CD4-positive, alpha-beta T cell (primary cell): Measurements from ENCODE around the gene DDX24. TPM values are rescaled to one million over a fixed set of nuclear protein-coding genes. Genes with fewer than 3 reads are reported as not detected.
A peak's percentile ranks its signal among the peaks of the same experiment; 100 is the strongest.

ENCODE experiments used
- ATAC-seq: fragments of 200-7000 bp; cut with Tn5 transposase; one replicate; pipeline ENCODE4 v1.10.0; 2022; ENCODE audit warnings: mild to moderate bottlenecking; ENCODE audit not compliant: poor library complexity
- CTCF ChIA-PET: fragments of 350-600 bp; sonication (Branson Sonifier 250); formaldehyde crosslinking; loops from one replicate; lab custom pipeline; 2021; ENCODE audit warnings: antibody characterized with exemption, inconsistent platforms; lab: Charles Lee
- POLR2A ChIA-PET: fragments of 350-600 bp; sonication (Branson Sonifier 250); formaldehyde crosslinking; loops from one replicate; lab custom pipeline; 2021; ENCODE audit warnings: antibody characterized with exemption, inconsistent platforms; lab: Charles Lee
- DNase-seq, 14 experiments: peaks; one replicate each; pipeline ENCODE4 v3.0.0-alpha.2; 2013 to 2020; ENCODE audit warnings: mixed read lengths in 2 of 14
- H3K27ac ChIP-seq, 2 donors: one replicate each; pipeline versions ENCODE4 v1.5.1 to v1.7.0; 2013; ENCODE audit warnings: low read length in 2 of 2, low read depth in 1 of 2, mild to moderate bottlenecking in 1 of 2
- H3K27me3 ChIP-seq, 2 experiments: 1 replicate in 1 of 2; 2 replicates in 1 of 2; pipeline versions ENCODE4 v1.6.1 to v1.7.0; 2013; ENCODE audit warnings: low read length in 2 of 2, control low read depth in 1 of 2, mild to moderate bottlenecking in 1 of 2, moderate library complexity in 1 of 2; ENCODE audit not compliant: insufficient read depth in 2 of 2, control insufficient read depth in 1 of 2
- H3K36me3 ChIP-seq: one replicate; pipeline ENCODE4 v1.6.1; 2013; ENCODE audit warnings: low read length, control low read depth; ENCODE audit not compliant: insufficient read depth
- H3K4me1 ChIP-seq: one replicate; pipeline ENCODE4 v1.6.1; 2013; ENCODE audit warnings: low read length, control low read depth; ENCODE audit not compliant: insufficient read depth
- H3K4me3 ChIP-seq: one replicate; pipeline ENCODE4 v1.5.1; 2013; ENCODE audit warnings: mild to moderate bottlenecking, low read length, moderate library complexity
- H3K9me3 ChIP-seq, 2 experiments: 1 replicate in 1 of 2; 2 replicates in 1 of 2; pipeline versions ENCODE4 v1.6.1 to v1.7.0; 2013; ENCODE audit warnings: low read length in 2 of 2, mild to moderate bottlenecking in 2 of 2, control low read depth in 1 of 2, moderate library complexity in 1 of 2; ENCODE audit not compliant: control insufficient read depth in 1 of 2, insufficient read depth in 1 of 2
- H3K27ac Mint-ChIP-seq: one replicate; pipeline ENCODE4 v1.8.0; 2020; ENCODE audit warnings: mixed read lengths
- H3K27me3 Mint-ChIP-seq: one replicate; pipeline ENCODE4 v1.8.0; 2021; ENCODE audit warnings: mixed read lengths
- H3K36me3 Mint-ChIP-seq: one replicate; pipeline ENCODE4 v1.8.0; 2021; ENCODE audit warnings: low read depth, mixed read lengths
- H3K4me1 Mint-ChIP-seq: one replicate; pipeline ENCODE4 v1.8.0; 2021; ENCODE audit warnings: low read depth, mixed read lengths
- H3K4me3 Mint-ChIP-seq: one replicate; pipeline ENCODE4 v1.8.0; 2020; ENCODE audit warnings: mild to moderate bottlenecking, mixed read lengths
- H3K9me3 Mint-ChIP-seq: one replicate; pipeline ENCODE4 v1.8.0; 2020; ENCODE audit warnings: mixed read lengths
- intact Hi-C, 2 experiments: fragments of 100-400 bp; cut with DNase I in 1 of 2; cut with micrococcal nuclease in 1 of 2; formaldehyde crosslinking; loops; one replicate each; pipeline versions ENCODE4 v1.15.1 to v1.9.0; 2023 to 2025; cut with DNase I, micrococcal nuclease
- total RNA-seq, 174 experiments: library from RNA in 2 of 174; stranded (reverse) in 2 of 174; gene quantifications; one replicate each; pipeline ENCODE4 v1.2.3 and lab custom pipeline; 2021 to 2026
- TF ChIP-seq, protein P1 (sequence below): fragments of 200-600 bp; IDR thresholded peaks from one replicate; pipeline ENCODE4 v1.8.0; 2022; ENCODE audit warnings: antibody characterized with exemption, mild to moderate bottlenecking

The DDX24 gene
- total RNA-seq, 2 experiments from 2014 or later: 678 to 711 TPM

DNA sequence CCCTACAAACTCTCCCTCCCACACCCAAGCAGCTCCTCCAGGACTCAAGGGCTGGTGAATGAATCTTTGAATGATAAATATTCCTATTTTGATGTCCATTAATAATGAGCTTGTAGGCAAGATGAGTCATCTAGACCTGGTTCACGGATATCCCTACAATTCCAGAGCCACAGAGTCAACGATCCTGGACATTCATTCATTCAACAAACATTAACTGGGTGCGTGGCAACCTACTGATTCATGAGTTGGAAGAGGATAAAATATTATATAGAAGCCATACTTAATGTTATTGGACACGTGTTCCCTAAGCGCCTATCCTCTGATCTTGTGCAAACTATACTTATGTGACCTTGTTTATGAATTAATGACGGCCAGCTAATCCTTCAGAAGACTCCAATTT, 55.3 kb downstream of the DDX24 start:
- Histone ChIP-seq H3K36me3 (no peaks in the 10 kb centered on the region), H3K4me1 (peaks cover 53% of the 10 kb centered on the region), H3K4me3 (peak overlapping the region; percentile 31), H3K27me3 (no peaks in the 10 kb centered on the region), H3K9me3 (no peaks in the 10 kb centered on the region), H3K27ac (no peak overlapping the region)
- H3K36me3 Mint-ChIP-seq: no peaks in the 10 kb centered on the region
- peaks cover 32% of the 10 kb centered on the region for H3K4me1 Mint-ChIP-seq
- intact Hi-C loops: loop anchor here in 1 of 2 experiments (5.0 kb wide), 1 partner anchor 57 kb away; the partner anchor contains the start of genes DDX24 and IFI27L1
- ATAC-seq: no peak
- H3K9me3 Mint-ChIP-seq: no peaks in the 10 kb centered on the region
- ChIA-PET CTCF (interaction anchor here (1.0 to 1.5 kb wide), 4 partner anchors 11 to 119 kb away, joined by 3 to 7 read pairs (median 3); no protein-coding TSS in a partner anchor), POLR2A (interaction anchor here (0.8 to 2.0 kb wide), 9 partner anchors 8 to 149 kb away, joined by 3 to 12 read pairs (median 4); partner anchors contain the start of genes DDX24, IFI27L1 and PPP4R4)
- H3K27ac Mint-ChIP-seq: peak overlapping the region; percentile 10
- H3K27me3 Mint-ChIP-seq: no peaks in the 10 kb centered on the region
- TF ChIP-seq, protein P1, sequence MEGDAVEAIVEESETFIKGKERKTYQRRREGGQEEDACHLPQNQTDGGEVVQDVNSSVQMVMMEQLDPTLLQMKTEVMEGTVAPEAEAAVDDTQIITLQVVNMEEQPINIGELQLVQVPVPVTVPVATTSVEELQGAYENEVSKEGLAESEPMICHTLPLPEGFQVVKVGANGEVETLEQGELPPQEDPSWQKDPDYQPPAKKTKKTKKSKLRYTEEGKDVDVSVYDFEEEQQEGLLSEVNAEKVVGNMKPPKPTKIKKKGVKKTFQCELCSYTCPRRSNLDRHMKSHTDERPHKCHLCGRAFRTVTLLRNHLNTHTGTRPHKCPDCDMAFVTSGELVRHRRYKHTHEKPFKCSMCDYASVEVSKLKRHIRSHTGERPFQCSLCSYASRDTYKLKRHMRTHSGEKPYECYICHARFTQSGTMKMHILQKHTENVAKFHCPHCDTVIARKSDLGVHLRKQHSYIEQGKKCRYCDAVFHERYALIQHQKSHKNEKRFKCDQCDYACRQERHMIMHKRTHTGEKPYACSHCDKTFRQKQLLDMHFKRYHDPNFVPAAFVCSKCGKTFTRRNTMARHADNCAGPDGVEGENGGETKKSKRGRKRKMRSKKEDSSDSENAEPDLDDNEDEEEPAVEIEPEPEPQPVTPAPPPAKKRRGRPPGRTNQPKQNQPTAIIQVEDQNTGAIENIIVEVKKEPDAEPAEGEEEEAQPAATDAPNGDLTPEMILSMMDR: no peak
- H3K4me3 Mint-ChIP-seq: peak overlapping the region; percentile 81
- no peak for DNase-seq

DNA sequence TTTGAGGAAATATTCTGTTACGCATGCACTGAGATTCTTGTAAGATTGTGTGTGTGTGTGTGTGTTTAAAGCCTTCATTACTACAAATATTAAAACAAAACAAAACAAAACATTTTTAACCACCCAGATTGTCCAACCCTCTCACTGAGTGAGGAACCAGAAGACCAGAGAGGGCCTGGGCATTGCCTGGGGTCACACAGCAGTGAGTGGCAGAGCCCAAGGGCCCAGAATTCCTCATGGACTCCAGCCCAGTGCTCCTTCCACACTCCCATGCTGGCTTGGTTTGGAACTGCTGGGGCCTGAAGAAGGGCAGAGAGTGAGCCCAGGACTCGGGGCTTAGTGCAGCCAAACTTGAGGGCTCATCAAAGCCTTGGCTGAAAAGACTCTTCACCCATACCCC, 56.5 kb downstream of the DDX24 start:
- Mint-ChIP-seq H3K4me3 (no peak overlapping the region), H3K9me3 (no peaks in the 10 kb centered on the region), H3K27me3 (no peaks in the 10 kb centered on the region), H3K36me3 (no peaks in the 10 kb centered on the region), H3K27ac (no peak overlapping the region), H3K4me1 (peaks cover 32% of the 10 kb centered on the region)
- no peak for ATAC-seq
- no peak for DNase-seq
- Histone ChIP-seq H3K4me3 (no peak overlapping the region), H3K36me3 (no peaks in the 10 kb centered on the region), H3K27me3 (no peaks in the 10 kb centered on the region), H3K9me3 (no peaks in the 10 kb centered on the region), H3K4me1 (peaks cover 53% of the 10 kb centered on the region), H3K27ac (no peak overlapping the region)
- ChIA-PET POLR2A (interaction anchor here (1.0 kb wide), 1 partner anchor 9 kb away, joined by 3 read pairs; no protein-coding TSS in a partner anchor), CTCF (interaction anchor here (1.5 kb wide), 1 partner anchor 85 kb away, joined by 3 read pairs; no protein-coding TSS in a partner anchor)
- intact Hi-C loops: no loop called here
- TF ChIP-seq, protein P1: no peak

DNA sequence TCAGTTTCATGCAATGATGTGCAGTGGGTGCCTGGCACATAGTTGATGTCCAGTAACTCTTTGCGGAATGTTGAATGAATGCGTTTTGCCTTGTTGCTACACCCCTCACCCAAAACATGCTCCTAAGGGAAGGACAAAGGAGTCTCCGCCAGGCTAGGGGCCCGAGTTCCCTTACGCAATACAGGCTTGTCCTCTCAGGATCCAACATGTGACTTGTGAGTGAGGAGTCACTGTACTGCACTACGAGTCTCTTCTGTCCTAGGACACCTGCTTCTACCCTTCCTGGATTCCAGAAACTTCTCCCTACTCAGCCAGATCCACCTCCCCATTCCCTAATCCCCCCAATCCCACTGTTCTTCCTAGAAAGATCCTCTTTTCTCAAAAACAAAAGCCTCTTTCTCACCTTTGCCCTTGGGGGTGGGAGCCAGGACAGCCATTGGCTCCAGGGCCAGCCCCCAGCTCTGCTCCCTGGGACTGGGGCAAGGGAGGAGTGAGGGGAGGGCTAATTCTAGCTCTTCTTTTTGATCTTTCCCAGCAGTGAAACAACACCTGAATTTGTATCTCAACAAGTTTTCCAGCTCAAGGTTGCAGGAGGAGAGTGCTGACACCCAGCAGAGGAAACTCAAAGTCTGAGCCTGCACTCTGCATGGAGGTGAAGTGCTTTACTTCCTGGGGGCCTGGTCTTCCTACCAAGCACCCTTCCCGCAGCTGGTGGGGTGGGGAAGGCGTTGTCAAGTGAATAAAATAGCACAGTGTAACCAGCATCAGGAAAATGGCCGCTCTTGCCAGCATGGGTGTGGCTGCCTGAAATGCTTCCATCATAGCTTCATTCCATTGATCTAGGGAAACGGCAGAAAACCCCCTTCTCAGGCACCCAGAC, 58.2 kb downstream of the DDX24 start:
- TF ChIP-seq, protein P1: no peak
- H3K36me3 ChIP-seq: no peaks in the 10 kb centered on the region
- H3K4me1 ChIP-seq: peaks cover 38% of the 10 kb centered on the region
- H3K27ac ChIP-seq: no peak overlapping the region
- POLR2A ChIA-PET: interaction anchor here (0.7 kb wide), 1 partner anchor 63 kb away, joined by 3 read pairs; no protein-coding TSS in a partner anchor
- H3K9me3 ChIP-seq: no peaks in the 10 kb centered on the region
- H3K36me3 Mint-ChIP-seq: no peaks in the 10 kb centered on the region
- no peaks in the 10 kb centered on the region for H3K27me3 Mint-ChIP-seq
- no peak overlapping the region for H3K27ac Mint-ChIP-seq
- H3K9me3 Mint-ChIP-seq: no peaks in the 10 kb centered on the region
- peaks cover 25% of the 10 kb centered on the region for H3K4me1 Mint-ChIP-seq
- H3K4me3 Mint-ChIP-seq: no peak overlapping the region
- DNase-seq (no peak), ATAC-seq (no peak)
- no peaks in the 10 kb centered on the region for H3K27me3 ChIP-seq
- H3K4me3 ChIP-seq: no peak overlapping the region
- CTCF ChIA-PET: no interaction called here
- intact Hi-C loops: no loop called here
